Stimulated activated CD4-positive, alpha-beta T cell treated with anti-CD3 and anti-CD28 coated beads, Interleukin-15, amount 100 ng/mL, for 48 hours (primary cell): ENCODE data around the gene NEBL.

Source experiments
- DNase-seq, 2 donors: peaks; one replicate each; pipeline ENCODE4 v3.0.0-alpha.2; 2020; ENCODE audit warnings: low read depth in 2 of 2

NEBL gene

DNA sequence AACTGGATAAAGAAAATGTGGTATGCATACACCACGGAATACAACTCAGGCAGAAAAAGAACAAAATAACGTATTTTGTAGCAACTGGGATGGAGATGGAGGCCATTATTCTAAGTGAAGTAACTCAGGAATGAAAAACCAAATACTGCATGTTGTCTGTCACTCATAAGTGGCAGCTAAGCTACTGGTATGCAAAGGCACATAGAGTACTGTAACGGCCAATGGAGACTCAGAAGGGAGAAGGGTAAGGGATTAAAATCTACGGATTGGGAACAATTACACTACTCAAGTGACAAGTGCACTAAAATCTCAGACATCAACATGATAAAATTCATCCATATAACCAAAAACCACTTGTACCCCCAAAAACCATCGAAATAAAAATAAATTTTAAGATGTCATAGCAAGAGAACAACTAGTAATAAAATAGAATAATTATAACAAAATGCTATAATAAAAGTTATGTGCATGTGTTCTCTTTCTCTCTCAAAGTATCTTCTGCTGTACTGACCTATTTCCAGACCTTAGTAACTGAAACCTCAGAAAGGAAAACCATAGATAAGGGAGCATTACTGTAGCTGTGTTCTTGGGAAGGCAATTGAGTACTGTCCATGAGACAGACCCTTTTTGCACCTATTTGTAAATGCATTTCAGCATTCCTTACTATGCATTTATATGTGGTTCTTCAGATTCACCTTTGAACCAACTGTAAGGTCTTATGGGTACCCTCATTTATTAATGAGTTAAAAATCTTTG, 6.7 kb upstream of the NEBL start:
- no peak for DNase-seq

DNA sequence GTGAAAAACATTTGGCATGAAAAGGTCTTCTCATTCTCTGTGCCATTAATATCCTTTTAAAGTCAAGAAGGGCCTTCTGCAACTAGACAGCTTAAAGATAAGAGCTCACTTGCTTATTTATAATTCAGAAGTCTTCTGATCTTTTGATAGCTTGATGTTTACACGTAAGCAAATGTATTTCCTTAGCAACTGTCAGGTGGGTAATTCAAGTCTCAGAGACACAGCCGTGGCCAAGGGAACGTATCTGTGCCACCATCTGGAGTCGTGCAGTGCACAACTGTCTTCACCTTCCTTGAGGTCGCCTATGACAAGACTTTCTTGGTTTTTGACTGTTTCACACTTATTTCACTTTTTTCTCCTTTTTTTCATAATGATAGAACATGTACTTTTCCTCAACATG, 4.0 kb upstream of the NEBL start:
- no peak for DNase-seq

DNA sequence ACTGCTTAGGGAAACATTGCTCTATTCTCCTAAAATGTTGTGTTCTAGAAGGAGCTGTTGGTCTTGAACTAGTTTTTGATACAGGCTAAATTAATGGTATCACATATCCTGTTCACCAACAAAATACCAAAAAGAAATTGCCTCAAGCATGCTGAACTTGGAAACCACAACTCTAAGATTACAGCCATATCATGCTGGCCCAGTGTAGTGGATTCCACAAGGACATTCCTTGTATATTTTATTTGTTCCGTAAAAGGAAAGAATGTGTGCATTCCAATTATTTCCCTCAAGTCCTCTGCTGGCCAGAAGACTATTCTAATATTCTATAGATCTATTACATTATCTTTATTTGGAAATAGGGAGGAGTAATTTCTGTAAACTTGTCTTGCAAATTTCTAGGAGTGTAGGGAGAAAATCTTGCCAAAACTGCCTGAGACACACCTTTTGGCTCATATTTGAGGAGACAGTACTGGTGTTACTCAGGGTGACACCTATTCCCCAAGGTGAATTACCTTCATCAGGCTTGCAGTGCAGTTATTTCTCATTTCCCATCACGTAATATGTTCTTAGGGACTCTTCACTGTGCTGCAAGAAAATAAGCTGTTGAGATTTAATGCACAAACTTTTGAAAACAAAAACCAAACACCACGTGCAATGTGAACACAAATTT, 1.9 kb upstream of the NEBL start:
- no peak for DNase-seq

DNA sequence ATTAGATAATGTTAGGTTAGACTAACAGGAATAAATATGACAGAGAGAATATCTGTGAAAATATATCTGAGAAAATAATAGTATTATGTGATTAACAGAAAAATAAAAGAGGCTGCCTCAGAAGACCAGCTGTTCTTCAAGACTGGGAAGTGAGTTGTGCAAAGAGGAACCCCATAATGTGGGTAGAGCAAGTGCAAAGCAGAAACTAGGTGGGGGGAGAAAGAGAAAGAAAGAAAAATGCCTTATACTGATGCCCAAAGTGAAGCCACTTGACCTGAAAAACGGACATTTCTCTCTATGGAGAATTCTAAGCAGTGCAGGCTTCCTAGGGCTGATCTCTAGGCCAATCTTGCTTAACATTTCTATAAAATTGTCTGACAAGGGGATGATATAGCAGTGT, 3.8 kb downstream of the NEBL start:
- no peak for DNase-seq

DNA sequence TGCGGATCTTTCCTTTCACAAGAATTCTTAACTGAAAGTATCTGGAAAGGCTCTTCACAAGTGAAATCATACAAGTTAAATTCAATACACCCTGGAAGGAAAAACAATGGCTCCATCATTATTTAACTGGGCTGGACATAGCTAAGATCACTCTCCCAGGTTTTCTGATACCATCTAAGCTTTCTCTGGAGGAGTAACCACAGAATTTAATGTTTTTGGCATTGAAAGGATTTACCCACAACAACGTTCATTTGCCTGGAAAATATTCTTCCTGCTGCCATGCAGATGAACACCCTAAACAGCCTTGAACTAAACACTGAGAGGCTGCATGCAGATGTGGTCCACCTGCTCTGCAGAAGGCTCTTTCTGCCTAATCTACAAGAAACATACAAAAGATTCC, 4.3 kb downstream of the NEBL start:
- DNase-seq: no peak

DNA sequence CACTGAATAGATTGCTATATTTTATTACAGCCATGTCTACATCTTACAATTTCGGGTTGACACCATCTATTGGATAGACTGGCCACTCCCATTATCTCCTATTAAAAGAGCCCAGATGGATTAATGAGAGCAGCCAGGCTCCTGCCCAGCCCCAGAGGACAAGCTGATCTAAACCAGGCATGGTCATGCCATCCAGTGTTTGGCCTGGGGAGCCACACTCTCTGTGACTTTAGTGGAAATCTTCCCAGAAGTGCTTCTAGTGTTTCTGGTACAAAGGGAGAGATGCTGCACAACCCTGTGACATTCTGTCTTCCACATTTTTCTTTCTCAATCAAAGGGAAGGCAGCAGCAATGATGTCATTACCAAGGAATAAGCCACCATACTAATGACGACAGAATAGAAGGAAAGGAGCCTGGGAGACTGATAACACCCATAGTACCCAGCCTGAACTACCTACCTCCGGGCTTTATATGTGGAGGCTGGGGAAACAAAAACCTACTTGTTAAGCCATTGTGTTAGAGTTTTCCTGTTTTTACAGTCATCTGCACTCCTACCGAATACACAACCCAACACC, 5.0 kb downstream of the NEBL start:
- no peak for DNase-seq

DNA sequence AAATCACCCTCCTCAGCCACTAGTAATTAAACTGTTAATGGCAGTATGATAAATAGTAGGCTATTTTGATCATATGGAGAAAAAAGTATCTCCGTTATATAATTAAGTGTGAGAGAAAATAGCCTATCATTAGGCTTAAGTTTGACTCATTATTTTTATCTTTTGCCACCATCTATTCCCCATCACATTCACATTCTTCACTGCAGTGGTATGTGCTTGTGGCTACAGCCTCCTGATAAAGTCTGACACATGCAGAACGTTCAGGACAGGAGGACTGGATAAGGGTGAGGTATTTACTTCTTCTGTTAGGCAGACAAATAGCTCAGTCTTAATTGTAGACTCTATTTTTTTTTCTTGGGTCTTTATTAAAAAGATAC, 5.8 kb downstream of the NEBL start:
- DNase-seq: no peak

DNA sequence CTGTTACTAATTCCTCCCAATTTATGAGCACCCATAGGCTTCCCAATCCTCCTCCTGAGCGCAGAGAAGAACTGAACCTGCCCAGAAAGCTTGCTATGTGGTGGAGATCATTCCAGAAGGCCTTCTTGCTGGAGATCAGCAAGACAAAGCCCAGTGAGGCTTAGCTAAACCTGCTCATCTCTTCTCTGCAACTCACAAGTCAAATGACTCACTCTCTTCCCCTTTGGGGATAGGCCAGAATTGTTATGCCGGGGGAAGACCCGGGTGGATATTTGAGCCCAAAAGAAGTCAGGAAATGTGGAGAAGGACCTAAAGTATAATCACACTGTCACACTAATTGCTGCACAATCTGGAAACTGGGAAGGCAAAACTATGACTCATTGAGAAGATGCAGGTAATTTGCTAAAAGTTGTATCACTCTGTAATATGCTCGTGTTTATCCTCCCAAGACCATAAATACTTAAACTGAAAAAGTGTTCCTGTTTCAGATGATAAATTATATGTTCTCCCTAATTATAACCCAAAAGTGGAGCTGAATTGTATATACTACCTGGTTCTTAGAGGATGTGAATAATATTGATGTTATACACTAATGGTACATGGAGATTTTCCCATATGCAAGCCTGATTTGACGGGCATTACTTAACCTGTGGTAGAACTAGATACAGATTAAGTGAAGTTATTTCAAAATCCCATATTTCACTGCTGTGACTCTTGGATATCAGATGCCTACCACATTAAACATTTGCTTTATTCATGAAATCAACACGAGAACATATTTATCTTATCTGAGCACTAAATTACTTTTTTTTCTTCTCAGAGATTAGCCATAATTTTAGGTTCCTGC, 6.4 kb downstream of the NEBL start:
- DNase-seq: no peak

DNA sequence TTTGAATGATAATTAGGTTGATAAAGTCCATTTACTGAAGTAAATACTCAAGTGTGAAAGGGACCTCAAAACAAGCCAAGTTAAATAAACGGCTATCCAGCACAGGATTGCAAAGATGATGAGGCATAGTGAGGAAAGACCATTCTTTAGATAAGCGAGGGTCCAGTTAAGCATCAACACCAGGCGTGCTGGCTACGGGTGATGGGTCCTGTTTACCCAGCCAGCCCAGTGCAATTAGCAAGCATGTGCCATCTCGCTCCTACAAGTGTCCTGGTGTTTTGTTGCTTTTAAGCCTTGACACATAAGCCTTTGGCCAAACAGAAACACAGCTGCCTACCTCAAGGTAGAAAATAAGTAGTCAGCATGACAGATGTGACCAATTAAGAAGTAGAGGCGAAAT, 7.1 kb downstream of the NEBL start:
- no peak for DNase-seq

DNA sequence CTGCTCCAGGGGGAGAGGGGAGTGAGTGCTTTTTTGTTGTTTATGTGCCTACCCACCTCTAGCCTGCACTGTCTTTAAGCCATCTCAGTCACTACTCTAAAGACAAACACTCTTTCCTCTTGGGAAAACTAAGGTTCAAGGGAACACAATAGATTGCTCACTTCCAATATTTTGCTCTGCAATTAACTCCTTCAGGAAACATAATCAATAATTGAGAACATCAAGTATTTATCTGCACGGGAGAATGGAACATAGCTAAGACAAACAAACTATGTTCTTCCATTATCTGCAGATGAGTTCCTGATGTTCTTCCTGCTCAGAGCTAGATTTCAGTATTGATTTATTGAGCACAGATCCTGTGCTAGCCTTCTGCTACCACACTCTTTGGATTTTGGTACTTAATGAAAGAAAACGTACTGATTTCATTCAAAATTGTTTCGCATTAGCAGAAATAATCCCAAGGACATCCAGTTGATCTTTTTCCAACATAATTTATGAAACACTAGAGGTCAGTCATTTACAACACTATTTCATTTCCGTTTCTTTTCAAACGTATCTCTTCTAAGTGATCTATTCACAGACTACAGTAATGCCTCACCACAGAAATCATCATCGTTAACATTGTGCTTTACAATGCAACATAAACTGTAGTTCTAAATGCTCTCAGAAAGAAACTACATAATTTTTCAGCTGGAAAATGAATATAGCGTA, 8.3 kb downstream of the NEBL start:
- no peak for DNase-seq

DNA sequence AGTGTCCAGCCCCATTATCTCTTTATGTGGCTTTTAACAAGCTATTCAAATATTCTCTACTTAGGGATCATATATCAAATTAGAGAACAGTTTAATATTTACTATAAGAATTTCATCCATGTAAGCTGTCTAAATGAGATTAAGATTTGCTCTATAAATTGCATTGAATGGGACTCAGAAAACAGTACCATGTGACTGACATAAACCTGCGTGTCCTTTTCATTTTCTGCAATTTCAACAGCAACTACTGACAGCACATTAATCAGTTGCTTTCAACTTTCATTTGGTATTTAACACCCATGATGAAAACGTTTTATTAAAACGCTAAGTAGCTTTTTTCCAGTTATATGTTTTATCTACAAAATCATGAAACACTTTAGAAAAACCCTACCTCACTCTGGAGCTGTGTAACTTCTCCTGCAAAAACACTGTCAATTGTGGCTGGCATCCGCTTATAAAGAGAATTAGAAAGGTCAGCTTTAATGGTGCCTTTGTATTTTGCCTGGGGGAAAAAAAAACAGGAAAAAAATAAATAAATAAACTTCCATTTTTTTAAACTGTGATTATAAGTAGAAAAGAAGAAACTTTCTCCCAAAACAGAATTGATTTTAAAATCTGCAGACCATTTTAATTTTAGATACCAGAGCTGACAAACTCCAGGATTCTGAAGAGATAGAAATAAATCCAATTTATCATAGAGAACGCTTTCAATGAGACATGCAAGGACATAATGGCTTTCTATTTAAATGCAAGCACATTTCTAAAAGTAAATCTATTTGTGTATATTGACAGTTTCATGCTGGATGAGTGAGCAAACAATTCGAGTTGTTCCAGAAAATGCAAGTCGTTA, 9.2 kb downstream of the NEBL start:
- DNase-seq: no peak

DNA sequence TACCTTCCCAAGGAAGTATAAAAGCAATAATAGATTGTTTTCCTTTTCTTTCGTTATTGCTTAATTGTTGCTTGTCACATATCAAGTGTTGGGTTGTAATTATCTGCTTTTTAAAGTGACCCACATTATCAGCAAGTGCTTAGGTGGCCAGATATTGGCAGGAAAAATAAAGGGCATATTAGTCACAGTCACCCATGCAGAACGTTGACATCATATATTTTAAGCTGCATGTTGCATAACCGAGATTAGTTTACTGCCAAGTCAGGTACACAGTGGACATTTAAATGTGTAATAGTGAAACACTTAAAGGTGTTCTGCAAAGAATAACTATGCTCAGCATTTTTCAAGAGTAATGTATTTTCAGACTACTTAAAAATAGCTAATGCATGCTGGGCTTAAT, 11.4 kb downstream of the NEBL start:
- DNase-seq: no peak

DNA sequence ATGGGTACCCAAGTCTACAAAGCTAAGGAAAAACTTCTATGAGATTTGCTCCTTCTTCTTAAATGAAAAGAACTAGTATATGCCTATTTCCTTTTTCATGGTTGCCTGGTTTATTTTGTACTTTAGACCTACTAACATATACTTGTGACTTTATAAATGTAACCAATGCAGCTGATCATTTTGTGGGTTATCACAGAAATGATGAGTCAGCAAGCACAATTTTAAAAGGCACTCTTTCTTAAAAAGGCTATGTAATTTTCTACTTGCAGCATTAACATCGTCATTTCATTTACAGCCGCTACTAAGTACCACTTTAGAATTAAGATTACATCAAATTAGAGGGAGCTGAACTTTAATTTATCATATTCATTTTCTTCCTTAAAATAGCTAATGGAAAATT, 13.6 kb downstream of the NEBL start:
- no peak for DNase-seq

DNA sequence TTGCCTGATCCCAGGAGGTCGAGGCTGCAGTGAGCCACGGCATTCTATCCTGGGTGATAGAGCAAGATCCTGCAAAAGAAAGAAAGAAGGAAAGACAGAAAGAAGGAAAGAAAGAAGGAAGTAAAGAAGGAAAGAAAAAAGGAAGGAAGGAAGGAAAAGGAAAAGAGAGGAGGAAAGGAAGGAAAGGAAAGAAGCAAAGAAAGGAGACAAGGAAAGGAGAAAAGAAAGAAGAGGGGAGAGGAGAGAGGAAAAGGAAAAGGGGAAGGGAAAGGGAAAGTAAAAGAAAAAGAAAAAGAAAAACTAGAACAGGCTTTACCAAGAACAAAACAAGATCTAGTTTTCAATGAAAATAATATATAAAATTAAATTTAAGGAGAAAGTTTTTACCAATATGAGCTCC, 15.0 kb downstream of the NEBL start:
- no peak for DNase-seq

DNA sequence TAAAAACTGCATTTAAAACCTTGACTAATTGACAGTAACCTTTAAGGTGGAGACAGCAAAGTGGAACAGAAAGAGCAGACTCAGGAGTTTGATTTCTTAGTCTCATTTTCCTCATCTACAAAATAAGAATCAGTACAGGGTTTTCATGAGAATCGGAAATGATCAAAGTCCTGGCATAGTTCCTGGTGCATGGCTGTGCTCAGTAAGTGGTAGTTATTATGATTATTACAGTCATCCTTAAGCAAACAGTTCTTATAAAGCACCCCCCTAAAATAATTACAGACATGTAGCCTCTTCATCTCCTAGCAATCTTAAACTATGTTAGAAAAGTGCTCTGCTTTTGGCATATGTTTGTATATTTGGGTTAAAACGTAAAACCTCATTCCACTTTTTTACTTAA, 18.0 kb downstream of the NEBL start:
- no peak for DNase-seq

DNA sequence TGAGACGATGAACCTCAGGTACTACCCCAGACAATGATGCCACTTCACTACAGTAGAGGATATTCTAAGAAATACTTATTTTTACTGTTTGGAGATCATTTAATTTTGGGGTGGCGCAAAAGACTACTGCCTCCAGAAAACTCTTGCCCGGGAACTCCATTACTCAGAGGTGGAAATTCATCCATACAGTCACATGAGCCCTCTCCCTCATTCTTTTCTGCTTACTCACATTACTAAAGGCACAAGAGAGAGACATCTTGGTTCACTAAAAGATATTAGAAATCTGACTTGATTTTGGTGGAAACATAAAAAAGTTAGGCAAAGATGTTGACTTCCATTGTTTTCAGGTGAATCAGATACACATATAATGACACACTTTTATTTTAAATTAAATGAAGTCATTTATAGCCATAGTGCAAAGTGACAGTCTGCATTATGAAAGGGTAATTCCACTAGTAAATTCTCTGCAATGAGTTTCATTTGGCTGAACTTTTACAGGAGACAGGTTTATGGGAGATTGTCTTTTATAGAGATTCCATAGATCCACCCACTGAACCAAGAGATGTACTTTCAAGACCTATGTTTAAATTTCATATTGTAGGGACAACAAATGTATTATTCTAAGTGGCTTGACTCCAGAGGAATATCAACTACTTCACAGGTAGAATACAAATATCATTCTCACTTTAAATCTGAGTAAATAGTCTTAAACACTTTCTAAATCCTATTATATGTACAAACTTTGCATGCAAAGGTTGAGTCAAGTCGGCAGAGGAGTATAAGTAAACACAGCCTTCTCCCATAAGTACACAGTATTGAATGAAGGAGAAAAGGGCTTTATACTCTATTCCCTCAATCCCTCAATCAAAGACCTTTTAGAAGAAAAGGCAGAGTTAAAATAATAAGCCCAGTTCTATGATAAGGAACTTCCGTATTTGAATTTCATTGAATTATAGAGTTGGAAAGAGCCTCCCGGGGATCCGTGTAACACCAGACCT, 18.8 kb downstream of the NEBL start:
- no peak for DNase-seq

DNA sequence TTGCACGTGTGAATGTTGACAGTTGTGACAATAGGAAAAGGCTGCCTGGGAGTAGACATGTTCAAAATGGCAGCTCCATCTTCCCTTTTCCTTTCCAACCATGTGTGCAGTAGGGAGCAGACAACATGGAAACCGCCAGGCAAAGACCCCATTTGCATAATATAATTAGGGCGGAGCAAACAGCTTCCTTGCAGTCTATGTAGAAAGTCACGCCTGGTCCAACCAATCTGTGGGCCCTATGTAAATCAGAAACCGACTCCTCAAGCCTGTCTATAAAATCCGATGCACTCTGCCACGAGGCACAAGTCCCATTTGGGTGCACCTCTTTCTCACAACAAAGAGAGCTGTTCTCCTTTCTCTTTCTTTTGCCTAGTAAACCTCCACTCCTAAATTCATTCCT, 19.6 kb downstream of the NEBL start:
- no peak for DNase-seq

DNA sequence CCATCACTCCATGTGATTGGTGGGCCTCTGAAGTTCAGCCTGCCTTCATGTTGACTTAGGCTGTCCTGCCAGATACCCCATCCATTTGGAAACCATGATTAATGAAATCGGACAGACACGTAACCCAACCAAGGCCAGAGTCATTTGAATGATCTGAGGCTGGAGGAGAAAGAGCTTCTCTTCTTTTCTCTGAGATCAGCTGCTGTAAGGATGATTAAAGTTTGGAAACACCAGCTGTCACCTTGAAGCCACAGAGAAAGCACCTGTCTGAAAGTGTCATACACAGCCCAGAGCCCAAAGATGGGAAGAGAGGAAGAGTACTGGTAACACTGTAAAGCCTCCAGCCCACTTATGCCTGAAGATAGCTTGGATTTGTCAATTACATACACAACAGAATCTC, 22.9 kb downstream of the NEBL start:
- no peak for DNase-seq

DNA sequence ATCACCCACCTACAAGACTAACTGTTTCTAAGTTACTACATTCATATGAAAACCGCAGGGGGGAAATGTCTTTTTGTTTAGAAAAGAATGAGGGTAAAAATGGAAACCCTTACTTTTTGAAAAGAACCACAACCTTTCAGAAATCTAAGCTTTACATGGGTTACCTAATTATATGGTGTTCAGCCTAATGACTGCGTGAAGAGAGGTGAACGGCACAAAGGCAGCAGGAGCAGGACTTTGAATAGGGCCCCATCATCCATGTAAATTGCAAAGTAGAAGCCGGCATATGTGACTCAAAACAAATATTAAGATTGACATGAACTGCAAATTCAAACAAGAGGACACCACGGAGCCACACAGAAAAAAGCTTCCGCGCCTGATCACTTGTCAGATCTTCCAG, 25.1 kb downstream of the NEBL start:
- DNase-seq: no peak

DNA sequence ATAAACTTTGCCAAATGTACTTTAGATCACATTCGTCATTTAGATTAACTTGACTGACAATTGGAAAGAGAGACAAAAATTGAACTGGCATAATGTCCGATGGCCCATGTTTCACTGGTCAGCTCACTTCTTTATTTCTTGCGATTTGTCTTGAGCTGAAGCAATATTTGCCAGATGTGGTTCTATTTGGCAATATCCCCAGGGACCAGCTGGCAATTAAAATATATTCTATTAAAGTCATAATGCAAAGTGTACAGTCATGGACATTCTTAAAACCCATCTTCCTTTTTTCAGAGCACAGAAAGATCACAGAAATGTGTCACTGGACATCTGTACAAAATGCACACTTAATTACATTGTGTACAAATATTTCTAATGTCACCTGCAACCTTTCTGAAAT, 26.3 kb downstream of the NEBL start:
- DNase-seq: no peak
